ENCODE results near the gene S100A8.
"Not testable (repeated sequence)": the region's sequence is repeated elsewhere in the genome, so short reads cannot be mapped to it uniquely, and the experiment has no call there.

GRCh38 chr1:153413961-153414360 lies 23.1 kb upstream of the S100A8 start:
- not testable (repeated sequence) for TF ChIP-seq CTCF (conservative IDR thresholded peaks at IDR 0.05); ZFX (IDR thresholded peaks at IDR 0.05)

Data from C4-2B (cell line).